Measurements from ENCODE around the gene COL24A1. TPM values are rescaled to one million over a fixed set of nuclear protein-coding genes. Genes with fewer than 3 reads are reported as not detected.

COL24A1 gene
- total and polyA plus RNA-seq, 2 of the 13 experiments (the other 11 are each of a cell fraction or from before 2014, with no cell fraction given) = 0.04 to 0.13 TPM

- Histone ChIP-seq H3K4me3 (replicated peaks in 1 of 3; ENCODE audit: insufficient read depth in 1 of 3, low read depth in 2 of 3, low read length in 3 of 3) (no peak overlapping the region), H3K27ac (ENCODE audit: extremely low read length, insufficient read depth, low read length) (peak overlapping the region; percentile 5)
- in situ Hi-C loops (cut with HindIII; ENCODE audit: extremely low pct_ligation_motif_present, low pct_unique_long_range_greater_than_20kb) = loop anchor here (10.0 kb wide), 2 partner anchors 88 to 378 kb away; no protein-coding TSS in a partner anchor
Measured at GRCh38 chr1:85692730-85693314, 463.8 kb downstream of the COL24A1 start.

More at GRCh38 chr1:85692730-85693314, 463.8 kb downstream of the COL24A1 start:
- no peak for FAIRE-seq
- DNase-seq (ENCODE audit: low spot score) = peak; percentile 37
- H3K36me3 ChIP-seq (replicated peaks in 1 of 2; ENCODE audit: control insufficient read depth in 1 of 2, insufficient read depth in 2 of 2, low read length in 2 of 2) = peaks cover 0 to 16% of the 10 kb centered on the region in 2 experiments; a peak in 3 of 5 replicates
- TF ChIP-seq STAG1 (CRISPR knock-in tag; IDR thresholded peaks at IDR 0.05) (peak; percentile 59), CTCF (CRISPR knock-in tag; IDR thresholded peaks at IDR 0.05) (peak; percentile 33; the same call in 1 of the 2 replicates), SKIL (CRISPR knock-in tag; IDR thresholded peaks at IDR 0.05; ENCODE audit: borderline replicate concordance) (no peak), RAD21 (CRISPR knock-in tag; IDR thresholded peaks at IDR 0.05) (0 out of 2 replicates have a peak, but pooled peaks have one; percentile 15), ARID3A (IDR thresholded peaks at IDR 0.05; ENCODE audit: low read depth, low read length) (peak; percentile 41; the same call in 1 of the 2 replicates), SMC3 (IDR thresholded peaks at IDR 0.05; ENCODE audit: low read length) (peak; percentile 55), NR2F1 (CRISPR knock-in tag; IDR thresholded peaks at IDR 0.05) (no peak), ZNF788 (CRISPR knock-in tag; IDR thresholded peaks at IDR 0.05; ENCODE audit: borderline replicate concordance) (no peak), NFYC (CRISPR knock-in tag; IDR thresholded peaks at IDR 0.05) (no peak), ATF5 (CRISPR knock-in tag; IDR thresholded peaks at IDR 0.05; ENCODE audit: low read depth) (no peak)
- H3K9ac ChIP-seq (ENCODE audit: insufficient read depth, low read depth, low read length) = no peak overlapping the region
- BruUV-seq (replicated peaks) = no TSS peak
- CTCF ChIA-PET (ENCODE audit: low intra/inter-chr PET ratio, low total read pairs) = interaction anchor here (1.2 to 2.0 kb wide), 2 partner anchors 80 to 385 kb away, joined by 3 to 9 read pairs; no protein-coding TSS in a partner anchor
- H3K4me2 ChIP-seq (ENCODE audit: low read depth, low read length) = no peak overlapping the region
- H2AFZ ChIP-seq (ENCODE audit: low read length) = no peak overlapping the region
- ATAC-seq = no peak
- H3K27me3 ChIP-seq (ENCODE audit: control insufficient read depth in 1 of 2, insufficient read depth in 2 of 2, low read length in 2 of 2) = no peaks in the 10 kb centered on the region
- POLR2A ChIA-PET = interaction anchor here (0.9 kb wide), 1 partner anchor 15 kb away, joined by 3 read pairs; the partner anchor contains the start of gene ZNHIT6
- intact Hi-C loops (cut with micrococcal nuclease; ENCODE audit: unreplicated experiment) = loop anchor here (1.0 to 5.0 kb wide), 3 partner anchors 81 to 385 kb away; no protein-coding TSS in a partner anchor
- WGBS (ENCODE audit: low lambda C conversion rate) = 100% methylated on average over 1 of the region's 1 CpG
- H3K4me1 ChIP-seq (ENCODE audit: insufficient read depth, low read length) = no peaks in the 10 kb centered on the region
- no peaks in the 10 kb centered on the region for H3K9me3 ChIP-seq (ENCODE audit: low read length)
- H3K79me2 ChIP-seq (ENCODE audit: insufficient read depth, low read length) = no peaks in the 10 kb centered on the region
- no peaks in the 10 kb centered on the region for H4K20me1 ChIP-seq (ENCODE audit: insufficient read depth, low read length)
